HG02610 (cell line): ENCODE results near the gene RNF115.

ENCODE experiments used
- ATAC-seq: cut with Tn5 transposase; IDR thresholded peaks from one replicate; pipeline ENCODE4 v1.9.1; 2021; ENCODE audit warnings: mild to moderate bottlenecking, moderate library complexity; ENCODE audit not compliant: unreplicated experiment

RNF115 gene

GRCh38 chr1:145707183-145707867 lies 116.6 kb downstream of the RNF115 start, which contains the start of gene PDZK1:
Gene PDZK1, minus strand, starts transcription at chr1:145707368. Its CDS starts 19,347 bp downstream, at chr1:145688021.
- no peak for ATAC-seq

- ATAC-seq: no peak
These were observed 117.7 kb downstream of the RNF115 start for GRCh38 chr1:145706086-145706664.

GRCh38 chr1:145705622-145706021 lies 118.3 kb downstream of the RNF115 start:
- no peak for ATAC-seq

- ATAC-seq: no peak
These were observed 121.1 kb downstream of the RNF115 start for GRCh38 chr1:145702826-145703225.

GRCh38 chr1:145702052-145702451 lies 121.8 kb downstream of the RNF115 start:
- ATAC-seq: no peak

- ATAC-seq: no peak
These were observed 122.5 kb downstream of the RNF115 start for GRCh38 chr1:145701306-145701862.

- ATAC-seq: no peak
These were observed 127.3 kb downstream of the RNF115 start for GRCh38 chr1:145696630-145696960.

GRCh38 chr1:145695821-145696629 lies 127.9 kb downstream of the RNF115 start:
- no peak for ATAC-seq

- no peak for ATAC-seq
These were observed 131.0 kb downstream of the RNF115 start for GRCh38 chr1:145692785-145693443.

GRCh38 chr1:145690587-145691558 lies 133.0 kb downstream of the RNF115 start:
- peak; percentile 79 for ATAC-seq

- no peak for ATAC-seq
These were observed 134.0 kb downstream of the RNF115 start for GRCh38 chr1:145689922-145690321.

- ATAC-seq: no peak
These were observed 135.0 kb downstream of the RNF115 start for GRCh38 chr1:145688924-145689323.
